Measurements from ENCODE around the gene FAF2. TPM values are rescaled to one million over a fixed set of nuclear protein-coding genes. Genes with fewer than 3 reads are reported as not detected.
A peak's percentile ranks its signal among the peaks of the same experiment; 100 is the strongest.

FAF2 gene
- total RNA-seq, 1 donor: 30.1 TPM

- Histone ChIP-seq H3K4me3 (ENCODE audit: low read length) (peak overlapping the region; percentile 98), H3K4me1 (ENCODE audit: insufficient read depth, low read length) (peaks cover 76% of the 10 kb centered on the region), H3K9me3 (ENCODE audit: low read depth, low read length) (no peaks in the 10 kb centered on the region), H3K27me3 (ENCODE audit: insufficient read depth, low read length) (no peaks in the 10 kb centered on the region)
These were observed 85.9 kb downstream of the FAF2 start for GRCh38 chr5:176533894-176534611.

DNA sequence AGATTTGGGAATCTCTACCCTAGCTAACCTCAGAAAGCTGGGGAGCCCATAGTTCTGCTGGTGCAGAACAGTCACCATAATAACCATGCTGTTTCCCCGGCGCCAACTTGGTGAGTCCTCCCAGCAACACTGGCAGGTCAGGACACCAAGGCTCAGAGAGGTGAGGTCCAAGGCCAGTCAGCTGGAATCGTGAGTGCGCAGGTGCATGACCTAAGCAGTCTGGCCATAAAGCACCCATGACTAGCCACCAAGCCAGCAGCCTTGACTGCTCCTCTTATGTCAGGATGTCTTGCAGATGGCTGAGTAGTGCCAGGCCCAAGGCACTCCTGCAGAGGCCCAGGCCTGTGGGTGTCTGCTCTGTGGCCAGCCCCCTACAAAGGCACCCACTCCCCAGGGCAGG is 86.5 kb downstream of the FAF2 start:
- Histone ChIP-seq H3K4me3 (ENCODE audit: low read length) (peak overlapping the region; percentile 98), H3K4me1 (ENCODE audit: insufficient read depth, low read length) (peaks cover 76% of the 10 kb centered on the region), H3K9me3 (ENCODE audit: low read depth, low read length) (no peaks in the 10 kb centered on the region), H3K27me3 (ENCODE audit: insufficient read depth, low read length) (no peaks in the 10 kb centered on the region)

- Histone ChIP-seq H3K27me3 (ENCODE audit: insufficient read depth, low read length) (no peaks in the 10 kb centered on the region), H3K4me1 (ENCODE audit: insufficient read depth, low read length) (peaks cover 77% of the 10 kb centered on the region), H3K4me3 (ENCODE audit: low read length) (peak overlapping the region; percentile 98), H3K9me3 (ENCODE audit: low read depth, low read length) (no peaks in the 10 kb centered on the region)
These were observed 87.0 kb downstream of the FAF2 start for GRCh38 chr5:176535101-176535663.

GRCh38 chr5:176535664-176536131 is 87.5 kb downstream of the FAF2 start:
- Histone ChIP-seq H3K9me3 (ENCODE audit: low read depth, low read length) (no peaks in the 10 kb centered on the region), H3K4me1 (ENCODE audit: insufficient read depth, low read length) (peaks cover 77% of the 10 kb centered on the region), H3K4me3 (ENCODE audit: low read length) (peak overlapping the region; percentile 98), H3K27me3 (ENCODE audit: insufficient read depth, low read length) (no peaks in the 10 kb centered on the region)

GRCh38 chr5:176536132-176536901 is 88.1 kb downstream of the FAF2 start:
- Histone ChIP-seq H3K9me3 (ENCODE audit: low read depth, low read length) (no peaks in the 10 kb centered on the region), H3K27me3 (ENCODE audit: insufficient read depth, low read length) (no peaks in the 10 kb centered on the region), H3K4me3 (ENCODE audit: low read length) (peak overlapping the region; percentile 98), H3K4me1 (ENCODE audit: insufficient read depth, low read length) (peaks cover 77% of the 10 kb centered on the region)

DNA sequence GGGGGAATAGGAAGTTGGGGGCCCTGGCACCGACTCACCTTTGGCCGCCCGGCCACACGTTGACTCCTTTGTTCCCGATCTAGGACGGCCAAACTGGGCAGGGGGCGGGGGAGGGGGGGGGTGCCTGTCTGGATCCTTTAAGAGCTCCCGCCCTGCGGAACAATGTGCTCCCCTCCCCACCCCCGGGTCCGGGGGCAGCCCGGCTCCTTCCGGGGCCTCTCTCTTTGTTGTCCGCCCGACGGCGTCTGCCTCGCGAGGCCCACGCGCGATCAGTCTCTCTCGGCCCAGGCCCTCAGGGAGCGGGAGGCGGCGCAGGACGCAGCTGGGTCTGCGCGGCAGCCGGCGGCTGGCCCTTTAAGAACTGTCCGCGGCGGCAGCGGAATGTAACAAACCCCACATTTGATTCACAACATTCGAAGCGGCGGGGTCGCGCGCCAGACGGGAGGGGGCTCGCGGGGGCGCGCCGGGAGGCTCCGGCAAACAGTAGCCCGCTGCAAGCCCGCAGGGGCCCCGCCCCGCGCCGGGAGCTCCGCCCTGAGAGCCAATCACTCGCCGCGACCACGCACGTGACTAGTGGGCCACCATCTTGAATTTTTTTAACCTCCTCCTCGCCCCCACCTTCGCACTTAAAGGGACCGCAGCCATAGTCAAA is 88.8 kb downstream of the FAF2 start, which contains the start of gene RNF44:
Gene RNF44, minus strand, starts transcription at position 501 of the 652 bp plus-strand sequence. CDS start 4,930 bp downstream, outside the sequence.
- peak within 1 kb of the TSS; percentile 98 for H3K4me3 ChIP-seq (ENCODE audit: low read length)
- H3K27me3 ChIP-seq (ENCODE audit: insufficient read depth, low read length): no peaks in the 10 kb centered on the region
- H3K9me3 ChIP-seq (ENCODE audit: low read depth, low read length): no peaks in the 10 kb centered on the region
- H3K4me1 ChIP-seq (ENCODE audit: insufficient read depth, low read length): peaks cover 77% of the 10 kb centered on the region

- no peaks in the 10 kb centered on the region for H3K27me3 ChIP-seq (ENCODE audit: insufficient read depth, low read length)
- peaks cover 76% of the 10 kb centered on the region for H3K4me1 ChIP-seq (ENCODE audit: insufficient read depth, low read length)
- H3K9me3 ChIP-seq (ENCODE audit: low read depth, low read length): no peaks in the 10 kb centered on the region
- peak overlapping the region; percentile 98 for H3K4me3 ChIP-seq (ENCODE audit: low read length)
These were observed 89.5 kb downstream of the FAF2 start for GRCh38 chr5:176537554-176538229.

DNA sequence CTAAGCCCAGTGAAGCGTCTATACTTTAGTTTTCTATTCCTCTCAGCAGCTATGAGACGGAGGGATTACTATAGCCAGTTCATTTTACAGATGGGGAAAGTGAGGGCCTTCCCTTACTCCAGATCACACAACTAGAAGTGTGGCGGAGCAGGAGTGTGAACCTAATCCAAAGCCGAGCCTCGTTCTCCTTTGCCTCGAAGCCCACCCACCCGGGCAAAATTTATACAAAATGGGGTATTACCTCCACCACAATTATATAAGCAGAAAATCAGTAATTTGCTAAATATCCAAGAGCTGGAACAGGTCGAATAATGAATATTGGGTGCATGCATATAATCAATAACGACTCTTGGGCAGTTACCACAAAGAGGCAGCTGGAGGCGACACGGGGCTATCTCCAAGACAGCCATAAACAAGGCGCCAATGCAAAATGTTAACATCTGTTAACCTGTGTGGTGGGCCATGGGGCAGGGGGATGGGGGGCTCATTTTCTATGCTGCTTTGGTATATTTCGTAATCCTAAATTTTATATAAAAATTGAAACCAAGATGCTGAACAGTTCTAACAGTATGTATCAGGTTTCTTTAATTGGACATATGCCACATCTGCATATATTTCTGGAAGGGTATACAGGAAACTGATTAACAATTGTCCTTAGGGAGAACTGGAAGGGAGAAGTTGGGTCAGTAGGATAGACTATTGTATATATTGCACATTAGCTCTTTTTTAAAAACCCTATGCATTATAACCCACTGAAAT is 90.2 kb downstream of the FAF2 start:
- H3K4me3 ChIP-seq (ENCODE audit: low read length): peak overlapping the region; percentile 98
- H3K4me1 ChIP-seq (ENCODE audit: insufficient read depth, low read length): peaks cover 69% of the 10 kb centered on the region
- no peaks in the 10 kb centered on the region for H3K9me3 ChIP-seq (ENCODE audit: low read depth, low read length)
- H3K27me3 ChIP-seq (ENCODE audit: insufficient read depth, low read length): no peaks in the 10 kb centered on the region

DNA sequence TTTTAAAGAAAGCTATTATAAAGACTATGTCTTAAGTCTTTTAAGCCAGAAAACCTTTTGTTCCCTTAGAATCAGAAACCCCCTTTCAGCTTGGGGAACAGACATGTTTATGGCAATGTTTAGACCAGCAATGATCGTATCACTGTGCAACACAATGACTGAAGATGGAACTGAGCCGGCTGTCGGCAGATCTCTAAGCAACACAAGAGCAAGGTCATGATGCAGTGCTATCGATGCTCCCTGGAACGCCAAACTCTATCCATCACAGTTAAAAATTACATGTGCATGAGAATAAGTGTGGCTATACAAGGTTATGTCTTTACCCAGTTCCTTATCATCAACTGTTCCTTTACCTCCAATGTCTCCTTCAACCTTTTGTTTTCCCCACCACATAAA is 90.8 kb downstream of the FAF2 start:
- H3K9me3 ChIP-seq (ENCODE audit: low read depth, low read length): no peaks in the 10 kb centered on the region
- H3K4me1 ChIP-seq (ENCODE audit: insufficient read depth, low read length): peaks cover 68% of the 10 kb centered on the region

DNA sequence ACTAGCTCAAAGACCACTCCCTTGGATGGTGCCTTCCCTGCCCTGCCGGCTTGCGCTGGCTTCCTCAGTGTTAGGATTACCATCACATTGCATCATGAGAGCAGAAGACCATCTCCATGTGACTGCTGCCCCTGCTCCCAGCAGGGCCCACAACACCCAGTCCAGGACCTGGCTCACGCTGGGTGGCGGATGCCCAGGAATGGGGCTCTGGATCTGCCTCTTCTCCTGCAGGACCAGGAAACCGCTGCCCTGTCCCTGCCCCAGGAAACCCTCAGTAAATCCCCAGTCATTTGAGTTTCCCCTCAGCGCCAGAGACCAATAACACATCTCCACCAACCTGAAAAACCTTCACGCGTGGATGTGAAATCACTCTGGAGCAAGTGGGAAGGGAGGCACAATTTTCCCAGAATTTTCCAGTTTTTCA is 92.3 kb downstream of the FAF2 start:
- Histone ChIP-seq H3K4me3 (ENCODE audit: low read length) (no peak overlapping the region), H3K27me3 (ENCODE audit: insufficient read depth, low read length) (no peaks in the 10 kb centered on the region), H3K9me3 (ENCODE audit: low read depth, low read length) (no peaks in the 10 kb centered on the region), H3K4me1 (ENCODE audit: insufficient read depth, low read length) (peaks cover 68% of the 10 kb centered on the region)

More for the DNA sequence above, 90.8 kb downstream of the FAF2 start:
- Histone ChIP-seq H3K27me3 (ENCODE audit: insufficient read depth, low read length) (no peaks in the 10 kb centered on the region), H3K4me3 (ENCODE audit: low read length) (no peak overlapping the region)

GRCh38 chr5:176540956-176541337 is 92.8 kb downstream of the FAF2 start:
- peaks cover 70% of the 10 kb centered on the region for H3K4me1 ChIP-seq (ENCODE audit: insufficient read depth, low read length)
- no peak overlapping the region for H3K4me3 ChIP-seq (ENCODE audit: low read length)
- no peaks in the 10 kb centered on the region for H3K9me3 ChIP-seq (ENCODE audit: low read depth, low read length)
- H3K27me3 ChIP-seq (ENCODE audit: insufficient read depth, low read length): no peaks in the 10 kb centered on the region

- Histone ChIP-seq H3K4me1 (ENCODE audit: insufficient read depth, low read length) (peaks cover 74% of the 10 kb centered on the region), H3K27me3 (ENCODE audit: insufficient read depth, low read length) (no peaks in the 10 kb centered on the region), H3K4me3 (ENCODE audit: low read length) (peak overlapping the region; percentile 59), H3K9me3 (ENCODE audit: low read depth, low read length) (no peaks in the 10 kb centered on the region)
These were observed 93.4 kb downstream of the FAF2 start for GRCh38 chr5:176541338-176542134.

DNA sequence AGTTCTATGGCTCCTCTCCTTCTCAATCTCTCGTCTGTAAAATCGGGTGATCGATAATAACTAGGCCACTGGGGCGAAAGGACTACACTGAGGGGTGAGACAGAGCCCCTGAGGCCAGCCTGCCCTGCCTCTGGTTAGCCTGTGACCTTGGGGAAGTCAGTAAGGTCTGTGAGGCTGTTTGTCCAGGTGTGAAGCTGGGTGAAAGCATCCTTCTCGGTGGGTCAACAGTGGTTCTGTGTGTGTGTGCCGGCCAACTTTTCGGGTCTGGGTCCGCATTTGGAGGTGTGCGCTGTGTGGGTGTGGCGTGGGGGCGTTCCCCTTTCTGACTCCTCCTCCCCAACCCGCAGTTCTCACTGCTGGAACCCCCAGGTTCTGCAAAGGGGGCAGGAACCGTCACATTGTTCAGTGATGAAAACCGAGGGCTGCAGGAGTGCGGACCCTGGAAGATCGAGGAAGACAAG is 94.0 kb downstream of the FAF2 start:
- Histone ChIP-seq H3K27me3 (ENCODE audit: insufficient read depth, low read length) (no peaks in the 10 kb centered on the region), H3K9me3 (ENCODE audit: low read depth, low read length) (no peaks in the 10 kb centered on the region), H3K4me1 (ENCODE audit: insufficient read depth, low read length) (peaks cover 76% of the 10 kb centered on the region), H3K4me3 (ENCODE audit: low read length) (peak overlapping the region; percentile 59)
